ENCODE results near the gene TTLL11. TPM values are rescaled to one million over a fixed set of nuclear protein-coding genes. Genes with fewer than 3 reads are reported as not detected.

The TTLL11 gene
- total RNA-seq, 2 experiments from 2014 or later = 3.3 to 6.9 TPM

DNA sequence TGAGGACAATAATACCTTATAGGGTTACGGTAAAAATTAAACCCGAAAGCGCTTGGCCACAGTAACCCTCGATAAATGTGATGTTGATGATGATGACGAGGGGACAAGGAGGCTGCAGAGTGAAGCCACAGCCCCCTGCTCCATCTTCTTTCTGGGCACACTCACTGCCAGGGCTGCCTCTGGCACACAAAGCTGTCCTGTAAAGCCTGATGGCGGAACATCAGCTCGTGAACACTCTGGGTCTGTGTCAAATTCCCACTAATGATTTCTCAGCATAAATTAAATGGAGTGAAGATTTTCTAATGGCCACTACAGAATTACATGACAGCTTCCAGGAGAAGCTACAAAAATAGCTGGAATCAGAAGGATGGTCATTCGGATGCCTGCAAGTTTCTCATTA, 142.2 kb downstream of the TTLL11 start:
- TF ChIP-seq, protein P1, sequence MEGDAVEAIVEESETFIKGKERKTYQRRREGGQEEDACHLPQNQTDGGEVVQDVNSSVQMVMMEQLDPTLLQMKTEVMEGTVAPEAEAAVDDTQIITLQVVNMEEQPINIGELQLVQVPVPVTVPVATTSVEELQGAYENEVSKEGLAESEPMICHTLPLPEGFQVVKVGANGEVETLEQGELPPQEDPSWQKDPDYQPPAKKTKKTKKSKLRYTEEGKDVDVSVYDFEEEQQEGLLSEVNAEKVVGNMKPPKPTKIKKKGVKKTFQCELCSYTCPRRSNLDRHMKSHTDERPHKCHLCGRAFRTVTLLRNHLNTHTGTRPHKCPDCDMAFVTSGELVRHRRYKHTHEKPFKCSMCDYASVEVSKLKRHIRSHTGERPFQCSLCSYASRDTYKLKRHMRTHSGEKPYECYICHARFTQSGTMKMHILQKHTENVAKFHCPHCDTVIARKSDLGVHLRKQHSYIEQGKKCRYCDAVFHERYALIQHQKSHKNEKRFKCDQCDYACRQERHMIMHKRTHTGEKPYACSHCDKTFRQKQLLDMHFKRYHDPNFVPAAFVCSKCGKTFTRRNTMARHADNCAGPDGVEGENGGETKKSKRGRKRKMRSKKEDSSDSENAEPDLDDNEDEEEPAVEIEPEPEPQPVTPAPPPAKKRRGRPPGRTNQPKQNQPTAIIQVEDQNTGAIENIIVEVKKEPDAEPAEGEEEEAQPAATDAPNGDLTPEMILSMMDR (conservative IDR thresholded peaks at IDR 0.05; ENCODE audit: low read length) = no peak
- TF ChIP-seq EZH2phosphoT487 (IDR thresholded peaks at IDR 0.05; ENCODE audit: borderline replicate concordance, low read depth, low read length) = no peak
- no peak for DNase-seq (ENCODE audit: low spot score)
- peaks cover 82% of the 10 kb centered on the region for H3K4me1 ChIP-seq (ENCODE audit: insufficient read depth, low read length, poor library complexity, severe bottlenecking)
- POLR2A ChIA-PET = interaction anchor here (0.7 to 1.5 kb wide), 3 partner anchors 8 to 204 kb away, joined by 3 to 5 read pairs (median 3); no protein-coding TSS in a partner anchor
- CTCF ChIA-PET (ENCODE audit: unreplicated experiment) = no interaction called here
- H3K9me2 ChIP-seq (ENCODE audit: insufficient read depth, low read length) = no peaks in the 10 kb centered on the region
- BruUV-seq (replicated peaks) = no TSS peak
- H3K27ac ChIP-seq (ENCODE audit: low read depth, low read length, poor library complexity, severe bottlenecking) = no peak overlapping the region
- H4K20me1 ChIP-seq (ENCODE audit: insufficient read depth, low read length) = no peaks in the 10 kb centered on the region
- peaks cover 5% of the 10 kb centered on the region; the same call in 1 of the 2 replicates for H3K79me2 ChIP-seq (ENCODE audit: insufficient read depth, low read depth, low read length)
- no peak overlapping the region for H2AFZ ChIP-seq (ENCODE audit: low read length)
- H3K9me3 ChIP-seq (ENCODE audit: low read length) = no peaks in the 10 kb centered on the region
- no peak overlapping the region for H3K4me3 ChIP-seq (ENCODE audit: low read depth, low read length, poor library complexity, severe bottlenecking)
- H3K36me3 ChIP-seq (ENCODE audit: insufficient read depth, low read length) = no peaks in the 10 kb centered on the region
- H3K4me2 ChIP-seq (ENCODE audit: low read length) = no peak overlapping the region
- intact Hi-C loops (cut with micrococcal nuclease; ENCODE audit: unreplicated experiment) = no loop called here

DNA sequence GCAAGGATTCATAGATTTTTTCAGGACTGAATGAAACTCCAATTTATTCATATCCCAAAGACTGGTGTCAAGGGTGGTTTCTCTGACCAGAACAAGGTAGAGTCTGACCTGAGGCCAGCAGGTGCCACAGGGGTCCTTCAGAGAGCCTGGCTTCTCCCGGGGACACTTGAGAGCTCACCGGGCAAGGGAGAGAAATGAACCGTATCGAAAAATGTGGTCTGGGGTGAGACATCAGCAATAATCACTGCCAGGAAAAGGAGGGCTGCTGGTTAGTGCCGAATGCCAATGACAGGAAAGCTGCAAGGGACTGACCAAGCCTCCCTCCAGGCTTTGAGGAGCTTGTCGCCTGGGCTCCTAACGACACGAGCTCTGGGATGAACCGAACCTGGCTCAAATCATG, 142.7 kb downstream of the TTLL11 start:
- no peak overlapping the region for H3K4me3 ChIP-seq (ENCODE audit: low read depth, low read length, poor library complexity, severe bottlenecking)
- H2AFZ ChIP-seq (ENCODE audit: low read length) = no peak overlapping the region
- H3K79me2 ChIP-seq (ENCODE audit: insufficient read depth, low read depth, low read length) = peaks cover 6% of the 10 kb centered on the region; the same call in 1 of the 2 replicates
- DNase-seq (ENCODE audit: low spot score) = no peak
- H3K27ac ChIP-seq (ENCODE audit: low read depth, low read length, poor library complexity, severe bottlenecking) = no peak overlapping the region
- no peaks in the 10 kb centered on the region for H3K36me3 ChIP-seq (ENCODE audit: insufficient read depth, low read length)
- TF ChIP-seq, protein P1 (conservative IDR thresholded peaks at IDR 0.05; ENCODE audit: low read length) = no peak
- no peak for TF ChIP-seq EZH2phosphoT487 (IDR thresholded peaks at IDR 0.05; ENCODE audit: borderline replicate concordance, low read depth, low read length)
- no peaks in the 10 kb centered on the region for H3K9me3 ChIP-seq (ENCODE audit: low read length)
- ChIA-PET CTCF (ENCODE audit: unreplicated experiment) (no interaction called here), POLR2A (interaction anchor here (1.5 kb wide), 1 partner anchor 8 kb away, joined by 5 read pairs; no protein-coding TSS in a partner anchor)
- no peak overlapping the region for H3K4me2 ChIP-seq (ENCODE audit: low read length)
- intact Hi-C loops (cut with micrococcal nuclease; ENCODE audit: unreplicated experiment) = no loop called here
- no peaks in the 10 kb centered on the region for H4K20me1 ChIP-seq (ENCODE audit: insufficient read depth, low read length)
- H3K4me1 ChIP-seq (ENCODE audit: insufficient read depth, low read length, poor library complexity, severe bottlenecking) = peaks cover 82% of the 10 kb centered on the region
- no TSS peak for BruUV-seq (replicated peaks)
- H3K9me2 ChIP-seq (ENCODE audit: insufficient read depth, low read length) = no peaks in the 10 kb centered on the region

DNA sequence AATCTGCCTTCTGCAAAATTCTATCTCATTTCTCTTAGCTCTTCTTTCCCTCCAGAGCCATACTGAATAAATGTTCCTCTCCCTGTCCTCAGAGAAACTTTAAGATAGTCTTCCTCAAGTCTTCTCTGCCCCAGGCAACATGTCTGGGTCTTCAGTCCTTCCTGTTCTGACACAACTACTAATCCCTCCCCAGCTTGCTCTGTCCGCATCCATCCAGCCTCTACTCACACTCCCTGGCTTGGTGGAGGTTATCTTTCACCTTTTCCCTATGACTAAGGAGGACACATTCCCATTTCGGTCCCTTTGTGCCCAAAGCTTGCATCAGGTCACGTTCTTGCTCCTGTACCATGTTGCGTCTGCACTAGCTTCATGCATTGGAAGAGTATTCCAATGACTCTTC, 143.3 kb downstream of the TTLL11 start:
- Histone ChIP-seq H3K79me2 (ENCODE audit: insufficient read depth, low read depth, low read length) (peaks cover 6% of the 10 kb centered on the region; the same call in 1 of the 2 replicates), H3K27ac (ENCODE audit: low read depth, low read length, poor library complexity, severe bottlenecking) (no peak overlapping the region), H3K4me3 (ENCODE audit: low read depth, low read length, poor library complexity, severe bottlenecking) (no peak overlapping the region), H2AFZ (ENCODE audit: low read length) (no peak overlapping the region), H3K4me1 (ENCODE audit: insufficient read depth, low read length, poor library complexity, severe bottlenecking) (peaks cover 83% of the 10 kb centered on the region), H3K9me2 (ENCODE audit: insufficient read depth, low read length) (no peaks in the 10 kb centered on the region), H3K36me3 (ENCODE audit: insufficient read depth, low read length) (no peaks in the 10 kb centered on the region), H3K9me3 (ENCODE audit: low read length) (no peaks in the 10 kb centered on the region), H3K4me2 (ENCODE audit: low read length) (no peak overlapping the region), H4K20me1 (ENCODE audit: insufficient read depth, low read length) (no peaks in the 10 kb centered on the region)
- CTCF ChIA-PET (ENCODE audit: unreplicated experiment) = no interaction called here
- DNase-seq (ENCODE audit: low spot score) = no peak
- POLR2A ChIA-PET = no interaction called here
- TF ChIP-seq EZH2phosphoT487 (IDR thresholded peaks at IDR 0.05; ENCODE audit: borderline replicate concordance, low read depth, low read length) = no peak
- TF ChIP-seq, protein P1 (conservative IDR thresholded peaks at IDR 0.05; ENCODE audit: low read length) = no peak
- intact Hi-C loops (cut with micrococcal nuclease; ENCODE audit: unreplicated experiment) = loop anchor here (10.0 kb wide), 2 partner anchors 875 to 1025 kb away; partner anchors contain the start of genes CNTRL and TRAF1
- no TSS peak for BruUV-seq (replicated peaks)
